ENCODE results near the gene SYNGR2. TPM values are rescaled to one million over a fixed set of nuclear protein-coding genes. Genes with fewer than 3 reads are reported as not detected.

Gene SYNGR2, protein sequence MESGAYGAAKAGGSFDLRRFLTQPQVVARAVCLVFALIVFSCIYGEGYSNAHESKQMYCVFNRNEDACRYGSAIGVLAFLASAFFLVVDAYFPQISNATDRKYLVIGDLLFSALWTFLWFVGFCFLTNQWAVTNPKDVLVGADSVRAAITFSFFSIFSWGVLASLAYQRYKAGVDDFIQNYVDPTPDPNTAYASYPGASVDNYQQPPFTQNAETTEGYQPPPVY
- total RNA-seq: 100 to 1,000 TPM in 2 of 3 donors, 10 to 100 TPM in 1; 90.4 to 202 (median 196) TPM
- long read RNA-seq, donor 1, transcript SYNGR2-209 (1 exons, 3,036 nt): minor isoform, 13 of 292 reads
- long read RNA-seq, donor 1, transcript SYNGR2-203 (3 exons, 1,553 nt): minor isoform, 5 of 292 reads
- long read RNA-seq, donor 1, transcript SYNGR2-204 (3 exons, 2,125 nt): minor isoform, 16 of 292 reads
- long read RNA-seq, donor 1, transcript SYNGR2-201 (4 exons, 2,325 nt): major isoform, 234 of 292 reads
- long read RNA-seq, donor 1, partial matches to known transcripts: 18 of 292 reads
- long read RNA-seq, donor 1, other reads (novel, unspliced or antisense): 6 of 292 reads
- long read RNA-seq, donor 2, transcript SYNGR2-203 (3 exons, 1,553 nt): minor isoform, 5 of 378 reads
- long read RNA-seq, donor 2, transcript SYNGR2-204 (3 exons, 2,125 nt): minor isoform, 26 of 378 reads
- long read RNA-seq, donor 2, transcript SYNGR2-209 (1 exons, 3,036 nt): minor isoform, 37 of 378 reads
- long read RNA-seq, donor 2, transcript SYNGR2-201 (4 exons, 2,325 nt): major isoform, 298 of 378 reads
- long read RNA-seq, donor 2, partial matches to known transcripts: 5 of 378 reads
- long read RNA-seq, donor 2, other reads (novel, unspliced or antisense): 7 of 378 reads

DNA sequence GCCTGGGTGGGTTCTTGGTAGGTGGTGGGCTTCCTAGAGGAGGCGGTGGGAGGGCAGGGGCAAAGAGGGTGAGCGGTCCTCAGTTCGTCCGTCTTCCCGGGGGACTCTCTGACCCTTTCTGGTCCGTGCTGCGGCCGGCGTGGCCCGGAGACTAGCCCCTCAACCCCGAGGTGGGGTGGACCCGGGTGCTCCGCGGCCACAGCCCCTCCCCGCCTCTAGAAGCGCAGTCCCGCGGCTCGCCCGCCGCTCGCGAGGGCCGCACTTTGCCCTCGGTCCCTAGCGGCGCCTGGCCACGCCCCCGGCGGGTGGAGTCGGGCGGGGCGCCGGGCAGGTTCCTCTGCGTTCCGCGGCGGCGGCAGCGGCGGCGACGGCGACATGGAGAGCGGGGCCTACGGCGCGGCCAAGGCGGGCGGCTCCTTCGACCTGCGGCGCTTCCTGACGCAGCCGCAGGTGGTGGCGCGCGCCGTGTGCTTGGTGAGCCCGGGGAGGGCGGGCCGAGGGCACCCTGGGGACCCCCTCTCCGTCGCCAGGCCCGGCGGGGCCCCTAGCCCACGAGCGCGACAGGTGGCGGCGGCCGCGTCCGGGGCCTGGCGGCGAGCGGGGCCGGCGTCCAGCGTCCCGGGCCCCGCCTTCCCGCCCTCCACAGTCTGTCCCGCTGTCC is at the start of gene SYNGR2:
Gene SYNGR2, plus strand, starts transcription at position 340 of the 661 bp plus-strand sequence. Its CDS starts 36 bp downstream, at position 376.
- Histone ChIP-seq H3K4me3 (peak within 1 kb of the TSS; percentile 70), H3K36me3 (ENCODE audit: low read depth) (no peaks in the 10 kb centered on the region), H3K4me1 (ENCODE audit: low read depth) (peaks cover 38% of the 10 kb centered on the region), H3K9me3 (no peaks in the 10 kb centered on the region)
- DNase-seq (peak; percentile 90 to 94 (median 92)), ATAC-seq (peak; percentile 76)
- intact Hi-C loops (cut with DNase I, micrococcal nuclease): no loop called here
- TF ChIP-seq, protein P1, sequence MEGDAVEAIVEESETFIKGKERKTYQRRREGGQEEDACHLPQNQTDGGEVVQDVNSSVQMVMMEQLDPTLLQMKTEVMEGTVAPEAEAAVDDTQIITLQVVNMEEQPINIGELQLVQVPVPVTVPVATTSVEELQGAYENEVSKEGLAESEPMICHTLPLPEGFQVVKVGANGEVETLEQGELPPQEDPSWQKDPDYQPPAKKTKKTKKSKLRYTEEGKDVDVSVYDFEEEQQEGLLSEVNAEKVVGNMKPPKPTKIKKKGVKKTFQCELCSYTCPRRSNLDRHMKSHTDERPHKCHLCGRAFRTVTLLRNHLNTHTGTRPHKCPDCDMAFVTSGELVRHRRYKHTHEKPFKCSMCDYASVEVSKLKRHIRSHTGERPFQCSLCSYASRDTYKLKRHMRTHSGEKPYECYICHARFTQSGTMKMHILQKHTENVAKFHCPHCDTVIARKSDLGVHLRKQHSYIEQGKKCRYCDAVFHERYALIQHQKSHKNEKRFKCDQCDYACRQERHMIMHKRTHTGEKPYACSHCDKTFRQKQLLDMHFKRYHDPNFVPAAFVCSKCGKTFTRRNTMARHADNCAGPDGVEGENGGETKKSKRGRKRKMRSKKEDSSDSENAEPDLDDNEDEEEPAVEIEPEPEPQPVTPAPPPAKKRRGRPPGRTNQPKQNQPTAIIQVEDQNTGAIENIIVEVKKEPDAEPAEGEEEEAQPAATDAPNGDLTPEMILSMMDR (IDR thresholded peaks at IDR 0.05): no peak

DNA sequence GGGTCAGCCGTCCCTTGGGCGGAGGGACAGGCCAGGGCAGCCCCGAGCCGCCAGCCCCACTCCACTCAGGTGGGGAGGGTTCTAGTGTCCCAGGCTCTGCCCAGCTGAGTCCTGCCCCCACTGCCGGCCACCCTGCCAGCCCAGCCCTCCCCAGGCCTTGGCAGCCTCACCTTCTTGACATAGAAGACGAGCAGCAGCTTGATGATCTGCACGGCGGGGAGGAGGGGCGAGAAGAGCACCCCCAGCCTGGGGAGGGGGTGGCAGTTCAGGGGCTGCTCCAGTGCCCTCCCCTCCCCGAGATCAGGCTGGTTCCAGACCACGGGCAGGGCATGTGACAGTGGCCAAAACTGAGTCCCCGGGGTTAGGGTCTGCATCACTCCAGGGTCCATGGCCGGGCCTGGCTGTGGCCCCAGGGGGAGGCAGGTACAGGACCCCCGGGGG is 49.6 kb upstream of the SYNGR2 start:
- DNase-seq (peak in 1 of 3 donors; percentile 50), ATAC-seq (no peak)
- Histone ChIP-seq H3K9me3 (no peaks in the 10 kb centered on the region), H3K4me1 (ENCODE audit: low read depth) (peaks cover 8% of the 10 kb centered on the region), H3K36me3 (ENCODE audit: low read depth) (no peaks in the 10 kb centered on the region), H3K4me3 (no peak overlapping the region)
- intact Hi-C loops (cut with DNase I, micrococcal nuclease): no loop called here
- TF ChIP-seq, protein P1 (IDR thresholded peaks at IDR 0.05): no peak

DNA sequence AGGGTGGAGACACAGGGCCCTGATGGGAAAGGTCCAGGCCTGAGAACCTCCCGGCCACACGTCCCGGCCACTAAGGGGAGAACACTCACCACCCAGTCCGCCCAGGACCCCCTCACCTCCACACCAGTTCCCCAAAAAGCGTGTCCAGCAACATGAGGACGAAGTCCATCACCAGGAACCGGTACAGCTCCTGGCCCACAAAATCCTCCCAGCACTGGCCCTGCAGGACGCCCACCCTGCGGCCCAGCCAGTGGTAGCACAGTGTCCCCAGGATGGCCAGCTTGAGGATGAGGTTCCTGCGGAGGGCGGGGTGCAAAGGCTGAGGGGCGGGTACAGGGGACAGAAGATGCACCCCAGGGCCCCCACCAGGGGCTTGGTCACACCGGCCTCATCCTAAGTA is 47.8 kb upstream of the SYNGR2 start:
- TF ChIP-seq, protein P1 (IDR thresholded peaks at IDR 0.05): no peak
- intact Hi-C loops (cut with DNase I, micrococcal nuclease): no loop called here

DNA sequence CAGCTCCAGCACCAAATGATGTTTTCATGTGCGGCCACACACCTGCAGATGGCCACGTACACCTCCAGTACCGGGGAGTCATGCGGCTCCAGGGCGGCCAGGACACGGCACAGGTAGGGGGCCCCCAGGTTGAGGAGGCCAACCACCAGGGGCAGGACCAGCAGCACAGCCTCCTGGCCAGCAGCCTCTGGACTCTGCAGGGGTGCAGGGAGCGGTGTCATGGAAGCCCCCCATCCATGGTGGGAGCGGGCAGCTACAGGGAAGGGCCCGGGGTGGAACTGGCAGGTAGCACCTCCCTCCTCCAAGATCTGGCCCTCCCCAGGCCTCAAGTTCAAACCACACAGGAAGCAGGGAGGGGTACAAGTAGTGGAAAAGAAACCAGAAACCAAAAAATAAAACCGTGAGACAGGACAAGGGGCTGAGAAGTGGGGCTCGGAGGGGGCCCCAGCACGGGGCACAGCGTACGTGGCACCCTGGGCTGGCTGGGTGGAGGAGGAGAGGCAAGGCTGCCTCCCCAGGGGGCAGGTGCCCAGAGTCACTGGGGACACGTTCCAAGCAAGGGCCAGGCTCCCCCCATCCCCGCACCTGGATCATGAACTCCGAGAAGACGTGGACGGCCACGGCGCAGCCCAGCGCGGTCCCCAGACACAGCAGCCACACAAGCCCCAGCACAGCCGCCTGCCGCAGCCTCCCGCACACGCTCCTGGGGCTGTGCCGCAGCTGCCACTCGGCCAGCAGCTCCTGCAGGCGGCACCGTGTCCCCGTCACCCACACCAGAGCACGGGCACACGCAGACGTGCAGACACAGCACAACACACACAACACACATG is 47.2 kb upstream of the SYNGR2 start:
- Histone ChIP-seq H3K36me3 (ENCODE audit: low read depth) (no peaks in the 10 kb centered on the region), H3K4me3 (no peak overlapping the region), H3K4me1 (ENCODE audit: low read depth) (peaks cover 13% of the 10 kb centered on the region), H3K9me3 (no peaks in the 10 kb centered on the region)
- DNase-seq (peak in 2 of 3 donors; percentile 42 to 74), ATAC-seq (peak; percentile 43)
- intact Hi-C loops (cut with DNase I, micrococcal nuclease): no loop called here
- TF ChIP-seq, protein P1 (IDR thresholded peaks at IDR 0.05): no peak

More for the DNA sequence above, 47.8 kb upstream of the SYNGR2 start:
- no peak for DNase-seq
- Histone ChIP-seq H3K4me3 (no peak overlapping the region), H3K36me3 (ENCODE audit: low read depth) (no peaks in the 10 kb centered on the region), H3K9me3 (no peaks in the 10 kb centered on the region), H3K4me1 (ENCODE audit: low read depth) (peaks cover 9% of the 10 kb centered on the region)
- ATAC-seq: no peak

Data from mucosa of descending colon (tissue), 3 donors.